ENCODE measurements around the gene DNLZ.

The DNLZ gene

DNA sequence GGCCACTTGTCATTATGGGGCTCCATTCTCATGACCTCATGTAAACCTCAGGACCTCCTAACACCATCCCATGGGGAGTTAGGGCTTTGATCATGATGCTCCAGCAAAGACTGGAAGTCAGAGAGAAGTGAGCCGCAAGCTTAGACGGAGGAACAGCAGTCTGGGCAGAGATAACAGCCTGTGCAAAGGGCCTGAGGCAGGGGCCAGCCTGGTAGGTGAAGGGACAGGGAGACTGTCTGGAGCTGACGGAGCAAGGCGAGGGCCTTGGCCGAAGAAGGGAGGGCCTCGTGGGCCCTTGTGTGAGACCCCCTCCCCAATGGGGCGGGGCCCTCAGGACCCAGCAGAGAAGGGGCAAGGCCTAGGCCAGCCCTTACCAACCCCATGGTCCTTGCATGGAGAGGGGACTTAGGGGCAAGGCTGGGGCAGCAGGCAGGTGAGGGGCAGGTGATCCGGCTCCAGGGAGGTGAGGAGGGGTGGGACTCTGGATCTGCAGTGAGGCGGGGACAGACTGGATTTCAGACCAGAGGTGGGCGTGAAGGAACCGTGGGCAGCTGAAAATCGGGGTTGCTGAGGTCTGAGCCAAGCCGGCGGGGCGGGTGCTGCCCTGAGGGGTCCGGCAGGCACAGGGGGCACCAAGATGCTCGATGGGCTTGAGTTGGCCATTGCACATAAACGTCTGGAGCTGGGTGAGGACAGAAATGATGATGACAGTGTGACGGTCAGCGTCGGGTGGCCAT, 18.8 kb downstream of the DNLZ start:
- H3K36me3 ChIP-seq (ENCODE audit: control insufficient read depth, insufficient read depth, low read length) = no peaks in the 10 kb centered on the region
- no peaks in the 10 kb centered on the region for H3K27me3 ChIP-seq (replicated peaks; ENCODE audit: control insufficient read depth, insufficient read depth, low read length, poor library complexity, severe bottlenecking)
- H3K27ac ChIP-seq (ENCODE audit: insufficient read depth, low read length, poor library complexity, severe bottlenecking) = no peak overlapping the region
- no peaks in the 10 kb centered on the region for H3K9me3 ChIP-seq (ENCODE audit: control insufficient read depth, low read length)
- peaks cover 6% of the 10 kb centered on the region for H3K4me1 ChIP-seq (ENCODE audit: control insufficient read depth, insufficient read depth, low read length, poor library complexity, severe bottlenecking)
- H3K4me3 ChIP-seq (ENCODE audit: insufficient read depth, low read depth, low read length, poor library complexity, severe bottlenecking) = no peak overlapping the region
- no peak for DNase-seq

DNA sequence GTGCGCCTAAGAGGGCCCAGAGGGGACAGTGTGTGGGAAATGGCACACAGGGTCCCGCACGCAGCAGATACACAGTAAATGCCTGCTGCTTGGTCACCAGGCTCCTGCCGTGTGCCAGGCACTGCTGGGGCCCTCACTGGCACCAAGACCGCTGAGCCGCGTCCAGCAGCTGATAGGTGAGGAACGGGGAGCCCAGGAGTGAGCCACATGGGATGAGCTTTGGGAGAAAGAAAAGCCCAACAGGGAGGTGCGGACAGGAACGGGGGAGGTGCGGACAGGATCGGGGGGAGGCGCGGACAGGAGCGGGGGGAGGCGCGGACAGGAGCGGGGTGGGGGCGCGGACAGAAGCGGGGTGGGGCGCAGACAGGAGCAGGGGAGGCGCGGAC, 19.7 kb downstream of the DNLZ start:
- Histone ChIP-seq H3K9me3 (ENCODE audit: control insufficient read depth, low read length) (no peaks in the 10 kb centered on the region), H3K36me3 (ENCODE audit: control insufficient read depth, insufficient read depth, low read length) (no peaks in the 10 kb centered on the region), H3K27me3 (replicated peaks; ENCODE audit: control insufficient read depth, insufficient read depth, low read length, poor library complexity, severe bottlenecking) (no peaks in the 10 kb centered on the region), H3K27ac (ENCODE audit: insufficient read depth, low read length, poor library complexity, severe bottlenecking) (no peak overlapping the region), H3K4me1 (ENCODE audit: control insufficient read depth, insufficient read depth, low read length, poor library complexity, severe bottlenecking) (peaks cover 6% of the 10 kb centered on the region), H3K4me3 (ENCODE audit: insufficient read depth, low read depth, low read length, poor library complexity, severe bottlenecking) (no peak overlapping the region)
- no peak for DNase-seq

DNA sequence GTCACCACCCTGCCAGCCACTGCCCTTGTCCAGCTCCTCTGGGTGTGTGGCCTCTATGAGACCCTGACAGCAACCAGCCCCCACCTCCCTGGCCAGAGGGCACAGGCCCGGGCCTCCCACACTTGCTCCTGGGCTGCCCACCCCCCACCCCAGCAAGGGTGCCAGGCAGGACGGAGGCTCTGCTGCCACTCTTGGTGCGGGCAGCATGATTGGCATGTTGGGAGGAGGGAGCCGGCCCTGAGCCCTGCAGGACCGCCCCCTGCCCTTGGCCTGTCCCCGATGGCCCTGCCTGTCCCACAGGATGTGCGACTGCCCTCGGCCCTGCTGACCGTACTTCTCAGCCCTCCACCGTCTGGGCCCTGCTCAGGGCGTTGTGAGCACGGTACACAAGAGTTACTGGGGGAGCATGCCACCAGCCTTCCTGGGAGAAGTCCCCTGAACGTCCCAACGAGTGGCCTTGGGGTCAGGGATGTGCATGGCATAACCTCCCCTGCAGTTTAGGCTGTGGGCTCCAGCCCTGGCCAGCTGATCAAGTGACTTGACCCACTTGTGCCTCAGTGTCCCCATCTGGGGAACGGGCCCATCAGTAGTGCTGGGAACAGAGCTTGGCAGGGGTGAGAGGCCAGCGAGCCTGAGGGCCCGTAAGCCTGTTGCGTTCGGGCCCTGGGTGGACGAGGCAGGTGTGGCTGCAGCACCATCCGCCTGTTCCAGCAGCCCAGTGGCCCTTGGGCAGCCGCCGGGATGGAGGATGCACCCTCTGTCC, 20.2 kb downstream of the DNLZ start:
- no peaks in the 10 kb centered on the region for H3K36me3 ChIP-seq (ENCODE audit: control insufficient read depth, insufficient read depth, low read length)
- no peak overlapping the region for H3K27ac ChIP-seq (ENCODE audit: insufficient read depth, low read length, poor library complexity, severe bottlenecking)
- no peaks in the 10 kb centered on the region for H3K9me3 ChIP-seq (ENCODE audit: control insufficient read depth, low read length)
- no peaks in the 10 kb centered on the region for H3K27me3 ChIP-seq (replicated peaks; ENCODE audit: control insufficient read depth, insufficient read depth, low read length, poor library complexity, severe bottlenecking)
- H3K4me1 ChIP-seq (ENCODE audit: control insufficient read depth, insufficient read depth, low read length, poor library complexity, severe bottlenecking) = peaks cover 6% of the 10 kb centered on the region
- no peak overlapping the region for H3K4me3 ChIP-seq (ENCODE audit: insufficient read depth, low read depth, low read length, poor library complexity, severe bottlenecking)
- no peak for DNase-seq

DNA sequence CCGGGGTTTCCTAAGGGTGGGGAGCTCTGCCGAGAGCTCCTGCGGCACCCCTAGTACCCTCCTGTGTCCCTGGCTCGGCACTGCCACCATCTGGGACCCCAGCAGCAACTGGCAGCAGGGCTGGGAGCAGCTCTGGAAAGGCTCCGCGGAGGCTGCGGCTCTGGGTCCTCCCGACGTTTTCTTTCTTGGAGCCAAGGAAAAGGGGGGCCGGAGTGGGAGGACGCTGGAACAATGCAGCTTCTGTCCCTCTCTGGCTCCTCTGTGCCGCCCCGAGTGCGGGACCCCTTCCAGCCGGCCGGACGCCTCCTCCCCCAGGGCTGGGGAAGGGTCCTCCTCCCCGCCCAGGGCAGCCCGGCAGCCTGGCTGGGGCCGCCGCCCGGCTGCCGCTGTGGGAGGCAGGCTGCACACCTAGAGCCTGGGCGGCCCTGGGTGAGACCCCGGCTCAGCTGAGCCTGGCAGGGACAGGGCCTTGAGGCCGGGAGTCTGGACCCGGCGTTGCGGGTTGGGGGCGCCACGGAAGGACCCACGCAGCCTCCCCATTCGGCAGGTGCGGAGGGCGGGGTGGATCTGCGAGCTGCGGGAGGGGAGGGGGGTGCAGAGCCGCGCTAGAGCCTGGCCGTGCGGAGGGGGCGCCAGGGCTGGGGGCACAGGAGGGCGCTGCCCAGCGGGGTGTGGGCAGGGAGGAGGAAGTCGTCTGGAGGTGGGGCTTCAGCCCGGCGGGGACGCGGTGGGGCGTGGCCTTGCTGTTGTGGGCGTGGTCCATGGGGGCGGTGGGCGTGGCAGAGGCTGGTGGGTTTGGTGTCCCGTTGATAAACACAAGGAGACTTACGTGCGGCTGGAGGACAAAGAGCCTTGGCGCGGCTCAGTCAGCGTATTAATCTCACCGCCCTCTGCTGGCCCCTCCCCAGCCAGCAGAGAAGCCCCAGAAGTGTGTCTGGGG, 21.1 kb downstream of the DNLZ start:
- Histone ChIP-seq H3K36me3 (ENCODE audit: control insufficient read depth, insufficient read depth, low read length) (no peaks in the 10 kb centered on the region), H3K27me3 (replicated peaks; ENCODE audit: control insufficient read depth, insufficient read depth, low read length, poor library complexity, severe bottlenecking) (no peaks in the 10 kb centered on the region), H3K4me3 (ENCODE audit: insufficient read depth, low read depth, low read length, poor library complexity, severe bottlenecking) (no peak overlapping the region), H3K4me1 (ENCODE audit: control insufficient read depth, insufficient read depth, low read length, poor library complexity, severe bottlenecking) (peaks cover 6% of the 10 kb centered on the region), H3K27ac (ENCODE audit: insufficient read depth, low read length, poor library complexity, severe bottlenecking) (no peak overlapping the region), H3K9me3 (ENCODE audit: control insufficient read depth, low read length) (no peaks in the 10 kb centered on the region)
- DNase-seq = peak; percentile 24 to 39 (median 37)

DNA sequence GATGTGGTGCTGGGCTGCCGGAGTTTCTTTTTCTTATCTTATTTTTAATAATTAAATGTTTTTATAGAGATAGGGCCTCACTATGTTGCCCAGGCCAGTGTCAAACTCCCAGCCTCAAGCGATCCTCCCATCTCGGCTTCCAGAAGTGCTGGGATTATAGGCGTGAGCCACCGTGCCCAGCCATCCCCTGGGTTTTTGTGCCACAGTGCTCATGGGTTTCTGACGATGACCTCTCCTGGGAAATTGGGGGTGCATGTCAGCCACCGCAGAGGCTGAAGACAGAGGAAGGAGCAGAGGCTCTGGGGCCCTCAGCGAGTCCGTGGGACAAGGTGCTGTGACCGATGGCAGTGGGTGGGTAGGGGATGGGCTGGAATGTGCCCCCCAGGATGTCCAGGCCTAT, 21.8 kb downstream of the DNLZ start:
- no peak for DNase-seq
- H3K4me3 ChIP-seq (ENCODE audit: insufficient read depth, low read depth, low read length, poor library complexity, severe bottlenecking) = no peak overlapping the region
- no peak overlapping the region for H3K27ac ChIP-seq (ENCODE audit: insufficient read depth, low read length, poor library complexity, severe bottlenecking)
- H3K4me1 ChIP-seq (ENCODE audit: control insufficient read depth, insufficient read depth, low read length, poor library complexity, severe bottlenecking) = peaks cover 6% of the 10 kb centered on the region
- no peaks in the 10 kb centered on the region for H3K9me3 ChIP-seq (ENCODE audit: control insufficient read depth, low read length)
- no peaks in the 10 kb centered on the region for H3K27me3 ChIP-seq (replicated peaks; ENCODE audit: control insufficient read depth, insufficient read depth, low read length, poor library complexity, severe bottlenecking)
- H3K36me3 ChIP-seq (ENCODE audit: control insufficient read depth, insufficient read depth, low read length) = no peaks in the 10 kb centered on the region

DNA sequence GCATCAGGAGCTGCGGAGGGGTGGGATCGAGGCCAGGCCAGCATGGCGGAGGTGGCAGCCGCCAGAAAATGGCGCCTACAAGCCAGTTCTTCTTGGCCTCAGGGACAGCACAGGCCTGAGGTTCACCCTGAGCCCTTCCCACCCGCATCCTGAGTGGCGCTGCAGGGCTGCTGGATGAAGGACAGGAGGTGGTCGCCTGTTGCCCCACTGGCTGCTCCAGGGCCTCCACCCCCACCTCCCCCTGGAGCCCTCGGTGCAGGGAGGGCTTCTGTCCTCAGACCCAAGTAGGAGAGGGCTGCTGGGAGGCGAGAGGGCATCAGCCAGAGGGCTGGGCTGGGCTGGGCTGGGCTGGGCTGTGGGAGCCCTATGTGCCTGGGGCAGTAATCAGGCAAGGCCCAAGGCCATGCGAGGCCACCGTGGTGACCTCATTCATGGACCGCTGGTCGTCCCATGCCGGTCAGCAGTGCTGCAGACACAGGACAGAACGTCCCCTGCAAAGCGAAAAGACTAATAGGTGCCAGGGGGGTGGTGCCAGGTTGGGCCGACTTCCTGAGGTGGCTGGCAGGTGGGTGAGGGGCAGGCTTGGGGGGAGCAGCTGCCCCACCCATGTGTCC, 22.4 kb downstream of the DNLZ start:
- DNase-seq = no peak
- H3K36me3 ChIP-seq (ENCODE audit: control insufficient read depth, insufficient read depth, low read length) = no peaks in the 10 kb centered on the region

DNA sequence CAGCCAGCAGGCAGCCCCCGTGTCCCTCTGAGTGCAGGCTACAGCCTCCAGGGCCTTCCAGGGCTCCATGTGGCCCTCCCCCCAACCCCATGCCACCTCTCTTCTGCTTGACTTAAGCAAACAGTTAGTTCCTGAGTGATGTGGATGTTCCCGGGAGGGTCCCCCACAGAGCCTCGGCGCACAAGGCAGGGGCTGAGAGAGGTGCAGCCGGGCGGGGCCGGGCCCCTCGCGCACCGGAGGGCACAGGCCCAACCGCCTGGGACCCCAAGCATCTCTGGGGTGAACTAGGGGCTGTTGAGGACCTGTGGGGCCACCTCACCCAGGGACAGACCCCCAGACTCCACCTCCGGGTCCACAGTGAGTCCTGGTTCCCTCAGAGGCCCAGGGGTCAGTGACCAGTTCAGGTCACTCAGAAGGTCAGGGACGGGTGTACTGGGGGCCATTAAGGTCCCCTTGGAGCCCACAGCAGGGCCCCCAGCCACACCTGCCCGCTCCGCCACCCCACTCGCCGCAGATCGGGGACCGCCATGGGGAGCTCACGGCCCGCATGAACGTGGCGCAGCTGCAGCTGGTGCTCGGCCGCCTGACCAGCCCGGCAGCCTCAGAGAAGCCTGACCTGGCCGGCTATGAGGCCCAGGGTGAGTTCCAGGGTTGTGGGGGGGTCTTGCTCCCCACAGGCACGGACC, 23.0 kb downstream of the DNLZ start:
- H3K27ac ChIP-seq (ENCODE audit: insufficient read depth, low read length, poor library complexity, severe bottlenecking) = no peak overlapping the region
- H3K4me1 ChIP-seq (ENCODE audit: control insufficient read depth, insufficient read depth, low read length, poor library complexity, severe bottlenecking) = peaks cover 6% of the 10 kb centered on the region
- no peaks in the 10 kb centered on the region for H3K9me3 ChIP-seq (ENCODE audit: control insufficient read depth, low read length)
- H3K36me3 ChIP-seq (ENCODE audit: control insufficient read depth, insufficient read depth, low read length) = no peaks in the 10 kb centered on the region
- no peak overlapping the region for H3K4me3 ChIP-seq (ENCODE audit: insufficient read depth, low read depth, low read length, poor library complexity, severe bottlenecking)
- no peaks in the 10 kb centered on the region for H3K27me3 ChIP-seq (replicated peaks; ENCODE audit: control insufficient read depth, insufficient read depth, low read length, poor library complexity, severe bottlenecking)
- no peak for DNase-seq

More for the DNA sequence above, 22.4 kb downstream of the DNLZ start:
- H3K27me3 ChIP-seq (replicated peaks; ENCODE audit: control insufficient read depth, insufficient read depth, low read length, poor library complexity, severe bottlenecking) = no peaks in the 10 kb centered on the region
- no peak overlapping the region for H3K27ac ChIP-seq (ENCODE audit: insufficient read depth, low read length, poor library complexity, severe bottlenecking)
- no peak overlapping the region for H3K4me3 ChIP-seq (ENCODE audit: insufficient read depth, low read depth, low read length, poor library complexity, severe bottlenecking)
- H3K4me1 ChIP-seq (ENCODE audit: control insufficient read depth, insufficient read depth, low read length, poor library complexity, severe bottlenecking) = peaks cover 6% of the 10 kb centered on the region
- no peaks in the 10 kb centered on the region for H3K9me3 ChIP-seq (ENCODE audit: control insufficient read depth, low read length)

DNA sequence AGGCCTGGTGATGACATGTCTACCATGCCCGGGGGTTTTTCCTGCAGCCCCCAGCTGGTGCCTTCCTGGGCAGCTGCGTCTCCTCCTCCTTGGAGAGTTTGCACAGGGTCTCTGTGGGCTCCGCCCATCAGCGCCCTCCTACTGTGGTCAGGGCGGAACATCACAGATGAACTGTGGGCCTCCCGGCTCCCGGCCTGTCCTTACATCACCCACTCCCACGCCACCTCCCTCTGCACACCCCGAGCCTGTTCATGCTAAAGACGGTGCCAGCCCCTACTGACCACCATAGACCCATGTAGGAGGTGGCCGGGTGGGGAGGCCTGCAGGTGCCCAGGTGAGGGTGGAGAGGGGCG, 23.6 kb downstream of the DNLZ start:
- Histone ChIP-seq H3K4me3 (ENCODE audit: insufficient read depth, low read depth, low read length, poor library complexity, severe bottlenecking) (no peak overlapping the region), H3K27ac (ENCODE audit: insufficient read depth, low read length, poor library complexity, severe bottlenecking) (no peak overlapping the region), H3K9me3 (ENCODE audit: control insufficient read depth, low read length) (no peaks in the 10 kb centered on the region), H3K36me3 (ENCODE audit: control insufficient read depth, insufficient read depth, low read length) (no peaks in the 10 kb centered on the region), H3K4me1 (ENCODE audit: control insufficient read depth, insufficient read depth, low read length, poor library complexity, severe bottlenecking) (peaks cover 6% of the 10 kb centered on the region), H3K27me3 (replicated peaks; ENCODE audit: control insufficient read depth, insufficient read depth, low read length, poor library complexity, severe bottlenecking) (no peaks in the 10 kb centered on the region)
- no peak for DNase-seq

DNA sequence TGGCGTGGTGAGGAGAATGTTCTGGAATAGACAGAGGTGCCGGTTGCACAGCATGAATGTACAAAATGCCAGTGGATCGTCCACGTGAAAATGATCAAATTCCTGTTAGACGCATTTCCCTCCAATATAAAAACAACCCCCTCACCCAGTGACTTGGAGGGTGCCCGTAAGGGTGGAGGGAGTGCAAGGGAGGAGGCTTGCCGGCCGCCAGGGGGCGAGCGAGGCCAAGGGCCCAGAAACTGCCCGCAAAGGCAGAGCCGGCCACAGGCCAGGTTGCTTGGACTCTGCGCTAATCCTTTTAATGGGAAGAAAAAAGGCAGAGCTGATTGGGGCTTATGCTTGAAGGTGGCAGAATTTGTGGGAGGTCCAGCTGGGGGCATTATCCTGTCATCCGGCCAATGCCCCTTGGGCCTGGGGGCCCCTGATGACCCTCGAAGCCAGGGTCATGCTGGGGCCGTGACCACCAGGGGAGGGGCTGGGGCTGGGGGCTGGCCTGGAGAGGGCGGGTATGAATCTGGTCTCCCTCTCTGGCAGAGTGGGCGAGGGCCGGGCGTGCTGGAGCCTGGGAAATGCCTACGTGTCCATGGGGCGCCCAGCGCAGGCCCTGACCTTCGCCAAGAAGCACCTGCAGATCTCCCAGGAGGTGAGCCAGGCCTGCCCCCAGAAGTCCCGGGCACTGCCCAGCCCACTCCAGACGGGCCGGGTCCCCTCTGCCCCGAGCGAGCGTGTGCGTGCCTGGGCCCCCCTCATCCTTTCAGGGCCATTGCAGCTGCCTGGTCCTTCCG, 24.2 kb downstream of the DNLZ start:
- Histone ChIP-seq H3K36me3 (ENCODE audit: control insufficient read depth, insufficient read depth, low read length) (no peaks in the 10 kb centered on the region), H3K4me1 (ENCODE audit: control insufficient read depth, insufficient read depth, low read length, poor library complexity, severe bottlenecking) (peaks cover 6% of the 10 kb centered on the region), H3K4me3 (ENCODE audit: insufficient read depth, low read depth, low read length, poor library complexity, severe bottlenecking) (no peak overlapping the region), H3K9me3 (ENCODE audit: control insufficient read depth, low read length) (no peaks in the 10 kb centered on the region), H3K27me3 (replicated peaks; ENCODE audit: control insufficient read depth, insufficient read depth, low read length, poor library complexity, severe bottlenecking) (no peaks in the 10 kb centered on the region), H3K27ac (ENCODE audit: insufficient read depth, low read length, poor library complexity, severe bottlenecking) (no peak overlapping the region)
- DNase-seq = peak in 1 of 3 donors; percentile 21
